Measurements from ENCODE around the gene CES1. TPM values are rescaled to one million over a fixed set of nuclear protein-coding genes. Genes with fewer than 3 reads are reported as not detected.
"Not testable (repeated sequence)": the region's sequence is repeated elsewhere in the genome, so short reads cannot be mapped to it uniquely, and the experiment has no call there.

The CES1 gene
- total and polyA plus RNA-seq, 2 experiments from 2014 or later = not detected

GRCh38 chr16:55871411-55872038, 38.6 kb upstream of the CES1 start:
- Histone ChIP-seq H3K36me3 (no peaks in the 10 kb centered on the region), H3K4me1 (ENCODE audit: low read depth) (no peaks in the 10 kb centered on the region), H3K27ac (no peak overlapping the region), H3K9me3 (ENCODE audit: low read depth) (no peaks in the 10 kb centered on the region), H3K4me3 (no peak overlapping the region), H3K27me3 (no peaks in the 10 kb centered on the region)
- DNase-seq (ENCODE audit: low read depth in 1 of 2, low spot score in 1 of 2) = no peak
- TF ChIP-seq CTCF (IDR thresholded peaks at IDR 0.05; ENCODE audit: low read depth, low read length) = no peak

DNA sequence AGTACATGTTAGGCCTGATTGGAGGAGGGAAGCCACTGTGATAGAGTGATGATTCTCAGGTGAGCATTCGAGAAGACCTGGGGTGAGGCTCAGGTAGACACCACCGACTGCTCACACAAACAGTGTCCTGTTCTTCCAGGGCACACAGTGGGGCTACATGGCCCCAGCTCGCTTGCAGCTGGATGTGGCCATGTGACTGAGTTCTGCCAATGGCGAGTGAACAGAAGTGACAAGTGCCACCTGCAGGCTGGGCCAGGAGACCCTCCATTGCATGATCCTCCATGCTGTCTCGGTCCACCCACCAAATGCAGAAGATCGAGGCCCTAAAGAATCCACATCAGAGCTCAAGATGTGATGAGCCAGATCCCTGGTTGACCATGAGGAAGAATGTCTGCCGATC, 36.1 kb upstream of the CES1 start:
- Histone ChIP-seq H3K4me1 (ENCODE audit: low read depth) (no peaks in the 10 kb centered on the region), H3K27ac (no peak overlapping the region)
- no peak for TF ChIP-seq CTCF (IDR thresholded peaks at IDR 0.05; ENCODE audit: low read depth, low read length)

GRCh38 chr16:55868137-55868536, 35.2 kb upstream of the CES1 start:
- DNase-seq (ENCODE audit: low read depth in 1 of 2, low spot score in 1 of 2) = no peak
- no peak for TF ChIP-seq CTCF (IDR thresholded peaks at IDR 0.05; ENCODE audit: low read depth, low read length)
- H3K4me1 ChIP-seq (ENCODE audit: low read depth) = no peaks in the 10 kb centered on the region
- H3K4me3 ChIP-seq = no peak overlapping the region
- no peaks in the 10 kb centered on the region for H3K9me3 ChIP-seq (ENCODE audit: low read depth)
- no peaks in the 10 kb centered on the region for H3K27me3 ChIP-seq
- H3K27ac ChIP-seq = no peak overlapping the region
- H3K36me3 ChIP-seq = no peaks in the 10 kb centered on the region

More for the DNA sequence above, 36.1 kb upstream of the CES1 start:
- no peak overlapping the region for H3K4me3 ChIP-seq
- DNase-seq (ENCODE audit: low read depth in 1 of 2, low spot score in 1 of 2) = no peak
- H3K36me3 ChIP-seq = no peaks in the 10 kb centered on the region
- H3K9me3 ChIP-seq (ENCODE audit: low read depth) = no peaks in the 10 kb centered on the region
- no peaks in the 10 kb centered on the region for H3K27me3 ChIP-seq

GRCh38 chr16:55861288-55861687, 28.4 kb upstream of the CES1 start:
- H3K9me3 ChIP-seq (ENCODE audit: low read depth) = no peaks in the 10 kb centered on the region
- H3K4me1 ChIP-seq (ENCODE audit: low read depth) = no peaks in the 10 kb centered on the region
- DNase-seq (ENCODE audit: low read depth in 1 of 2, low spot score in 1 of 2) = no peak
- H3K27ac ChIP-seq = no peak overlapping the region
- no peak for TF ChIP-seq CTCF (IDR thresholded peaks at IDR 0.05; ENCODE audit: low read depth, low read length)
- no peaks in the 10 kb centered on the region for H3K36me3 ChIP-seq
- peaks cover 4% of the 10 kb centered on the region for H3K27me3 ChIP-seq
- H3K4me3 ChIP-seq = no peak overlapping the region

- not testable (repeated sequence) for DNase-seq (ENCODE audit: low read depth in 1 of 2, low spot score in 1 of 2); H3K9me3 ChIP-seq (ENCODE audit: low read depth); H3K4me1 ChIP-seq (ENCODE audit: low read depth); H3K4me3 ChIP-seq; H3K27me3 ChIP-seq; H3K36me3 ChIP-seq; H3K27ac ChIP-seq
Measured at GRCh38 chr16:55857650-55858049, 24.8 kb upstream of the CES1 start.

DNA sequence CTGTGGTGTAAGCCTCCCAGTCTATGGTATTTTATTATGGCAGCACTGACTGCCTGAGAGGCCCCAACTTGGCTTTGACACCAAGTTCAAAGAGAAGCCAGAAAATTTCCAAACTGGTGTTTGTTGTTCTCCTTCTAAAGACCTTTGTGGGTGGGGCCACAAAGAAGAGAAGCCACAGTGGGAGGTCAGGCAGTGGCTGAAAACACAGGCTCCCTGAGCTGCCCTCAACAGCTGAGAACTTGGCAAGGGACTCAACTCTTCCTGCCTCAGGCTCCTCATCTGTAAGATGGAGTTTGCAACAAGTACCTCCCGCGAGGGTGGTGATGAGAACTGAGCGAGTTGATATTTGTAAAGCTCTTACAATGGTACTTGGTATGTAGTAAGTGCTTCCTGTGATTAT, 24.1 kb upstream of the CES1 start:
- Histone ChIP-seq H3K4me3 (no peak overlapping the region), H3K36me3 (no peaks in the 10 kb centered on the region), H3K27ac (no peak overlapping the region), H3K9me3 (ENCODE audit: low read depth) (no peaks in the 10 kb centered on the region), H3K27me3 (peaks cover 4% of the 10 kb centered on the region), H3K4me1 (ENCODE audit: low read depth) (no peaks in the 10 kb centered on the region)
- DNase-seq (ENCODE audit: low read depth in 1 of 2, low spot score in 1 of 2) = no peak
- no peak for TF ChIP-seq CTCF (IDR thresholded peaks at IDR 0.05; ENCODE audit: low read depth, low read length)
